Mammary epithelial cell (primary cell): ENCODE results near the gene EXOC4.

ENCODE experiments used
- CTCF ChIP-seq, 2 donors: IDR thresholded peaks in 1 of 2; conservative IDR thresholded peaks in 1 of 2; 2 replicates each; pipeline ENCODE4 v1.5.1; 2011 to 2012; ENCODE audit warnings: inconsistent platforms in 2 of 2, low read length in 2 of 2, mild to moderate bottlenecking in 2 of 2, control low read depth in 1 of 2, low read depth in 1 of 2; ENCODE audit not compliant: insufficient read depth in 1 of 2; ENCODE audit errors: extremely low read depth in 1 of 2
- EZH2 ChIP-seq: IDR thresholded peaks from 2 replicates; pipeline ENCODE4 v1.6.1; 2012; ENCODE audit warnings: low read length, inconsistent platforms, borderline replicate concordance

DNA sequence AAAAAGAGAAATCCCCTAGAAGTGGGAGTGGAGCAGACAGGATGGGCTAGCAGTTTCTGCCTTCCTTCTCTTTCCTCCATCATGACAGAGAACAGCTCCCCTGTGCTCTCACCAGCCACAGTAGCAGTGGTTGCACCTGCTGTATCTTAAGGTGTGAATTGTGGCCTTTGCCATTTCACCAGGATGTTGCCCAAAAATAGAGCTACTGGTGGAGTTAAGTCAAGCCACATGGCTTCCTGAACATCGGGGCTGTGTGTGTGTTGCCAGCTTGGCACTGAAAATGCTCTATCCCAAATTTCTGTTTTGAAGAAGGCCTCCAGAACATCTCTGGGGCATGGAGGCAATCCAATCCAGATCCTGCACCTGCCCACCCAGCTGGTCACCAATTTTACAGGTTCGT is 348.7 kb downstream of the EXOC4 start:
- TF ChIP-seq CTCF (conservative IDR thresholded peaks at IDR 0.05 in 1 of 2, IDR thresholded peaks at IDR 0.05 in 1 of 2; ENCODE audit: extremely low read depth in 1 of 2, insufficient read depth in 1 of 2, low read depth in 1 of 2, low read length in 2 of 2) (no peak), EZH2 (no peak)
